Naive thymus-derived CD8-positive, alpha-beta T cell (primary cell): ENCODE results near the gene PRKCSH. TPM values are rescaled to one million over a fixed set of nuclear protein-coding genes. Genes with fewer than 3 reads are reported as not detected.
A peak's percentile ranks its signal among the peaks of the same experiment; 100 is the strongest.

ENCODE experiments used
- ATAC-seq, 2 donors: fragments of 150-1000 bp; cut with Tn5 transposase in 1 of 2; sonication (Bioruptor Pico), chemical (Tn5 transposase) in 1 of 2; 1 replicate in 1 of 2; 2 replicates in 1 of 2; pipeline ENCODE4 v1.10.0; 2021; ENCODE audit warnings: mild to moderate bottlenecking in 2 of 2, moderate library complexity in 2 of 2
- POLR2A ChIA-PET: fragments of 350-600 bp; sonication (Branson Sonifier 250); formaldehyde crosslinking; loops from one replicate; lab custom pipeline; 2021; ENCODE audit warnings: antibody characterized with exemption; lab: Charles Lee
- DNase-seq, 10 donors: peaks; one replicate each; pipeline versions ENCODE4 v3.0.0 to v3.0.0-alpha.2; 2020 to 2022
- H3K27ac Mint-ChIP-seq, 10 donors: one replicate each; pipeline ENCODE4 v1.8.0; 2020 to 2022; ENCODE audit warnings: mild to moderate bottlenecking in 10 of 10, mixed read lengths in 10 of 10, moderate library complexity in 4 of 10, inconsistent platforms in 1 of 10
- H3K27me3 Mint-ChIP-seq, 5 donors: one replicate each; pipeline ENCODE4 v1.8.0; 2021 to 2022; ENCODE audit warnings: mixed read lengths in 5 of 5
- H3K36me3 Mint-ChIP-seq, 3 donors: one replicate each; pipeline ENCODE4 v1.8.0; 2020 to 2022; ENCODE audit warnings: mixed read lengths in 3 of 3, mild to moderate bottlenecking in 2 of 3, inconsistent platforms in 1 of 3
- H3K4me1 Mint-ChIP-seq, 4 donors: one replicate each; pipeline ENCODE4 v1.8.0; 2021 to 2022; ENCODE audit warnings: mixed read lengths in 4 of 4
- H3K4me3 Mint-ChIP-seq, 10 donors: one replicate each; pipeline ENCODE4 v1.8.0; 2020 to 2022; ENCODE audit warnings: mild to moderate bottlenecking in 10 of 10, mixed read lengths in 10 of 10, moderate library complexity in 6 of 10, inconsistent platforms in 1 of 10
- H3K9me3 Mint-ChIP-seq, 9 donors: one replicate each; pipeline ENCODE4 v1.8.0; 2020 to 2022; ENCODE audit warnings: mixed read lengths in 9 of 9, mild to moderate bottlenecking in 3 of 9, inconsistent platforms in 1 of 9, moderate library complexity in 1 of 9
- polyA plus RNA-seq, 3 donors: library from polyadenylated mRNA; unstranded; fragments of 300-500 nt; fragmentation: Illumina TruSeq; gene quantifications; one replicate each; pipeline ENCODE4 v1.2.3, GENCODE V29; 2021
- total RNA-seq, 8 experiments: library from RNA in 2 of 8; stranded (reverse) in 2 of 8; gene quantifications; one replicate each; pipeline ENCODE4 v1.2.3 and lab custom pipeline; 2021 to 2026

Gene PRKCSH
- total and polyA plus RNA-seq, 5 experiments from 2014 or later = 23.5 to 262 (median 58.7) TPM

DNA sequence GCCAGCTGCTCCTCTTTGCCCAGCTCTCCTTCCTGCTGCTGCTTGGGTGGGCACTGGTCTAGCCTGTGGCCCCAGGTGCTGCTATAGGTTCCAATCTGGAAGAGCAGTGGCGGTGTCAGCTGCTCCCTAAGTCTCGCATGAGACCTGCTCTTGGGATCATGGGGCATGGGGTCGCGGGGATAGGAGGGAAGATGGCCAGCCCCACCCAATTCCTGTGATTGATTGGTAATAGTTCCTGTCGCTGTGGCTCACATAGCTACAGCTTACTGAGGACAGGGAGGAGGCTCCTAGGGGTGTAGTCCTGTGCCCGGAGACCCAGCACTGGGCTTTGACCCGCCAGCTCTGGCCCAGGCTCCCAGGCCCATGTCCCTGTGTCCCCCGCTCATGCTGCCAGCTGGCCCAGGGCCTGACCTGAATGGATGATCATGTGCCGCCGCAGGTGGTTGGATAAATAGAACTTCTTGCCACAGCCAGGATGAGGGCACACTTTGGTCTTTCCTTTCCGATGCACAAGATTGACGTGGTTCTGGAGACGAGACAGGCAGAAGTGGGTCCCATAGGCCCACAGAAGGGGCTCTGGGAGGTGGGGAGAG lies 49.9 kb downstream of the PRKCSH start:
- peaks cover 4 to 25% (median 15%) of the 10 kb centered on the region in 5 donors for H3K27me3 Mint-ChIP-seq
- peak overlapping the region in 1 of 10 donors; percentile 83 for H3K27ac Mint-ChIP-seq
- H3K9me3 Mint-ChIP-seq = no peaks in the 10 kb centered on the region
- POLR2A ChIA-PET = no interaction called here
- no peak overlapping the region for H3K4me3 Mint-ChIP-seq
- no peak for ATAC-seq
- DNase-seq = no peak
- peaks cover 0 to 32% (median 4%) of the 10 kb centered on the region in 3 donors for H3K36me3 Mint-ChIP-seq
- H3K4me1 Mint-ChIP-seq = peaks cover 10 to 21% (median 16%) of the 10 kb centered on the region in 4 donors

DNA sequence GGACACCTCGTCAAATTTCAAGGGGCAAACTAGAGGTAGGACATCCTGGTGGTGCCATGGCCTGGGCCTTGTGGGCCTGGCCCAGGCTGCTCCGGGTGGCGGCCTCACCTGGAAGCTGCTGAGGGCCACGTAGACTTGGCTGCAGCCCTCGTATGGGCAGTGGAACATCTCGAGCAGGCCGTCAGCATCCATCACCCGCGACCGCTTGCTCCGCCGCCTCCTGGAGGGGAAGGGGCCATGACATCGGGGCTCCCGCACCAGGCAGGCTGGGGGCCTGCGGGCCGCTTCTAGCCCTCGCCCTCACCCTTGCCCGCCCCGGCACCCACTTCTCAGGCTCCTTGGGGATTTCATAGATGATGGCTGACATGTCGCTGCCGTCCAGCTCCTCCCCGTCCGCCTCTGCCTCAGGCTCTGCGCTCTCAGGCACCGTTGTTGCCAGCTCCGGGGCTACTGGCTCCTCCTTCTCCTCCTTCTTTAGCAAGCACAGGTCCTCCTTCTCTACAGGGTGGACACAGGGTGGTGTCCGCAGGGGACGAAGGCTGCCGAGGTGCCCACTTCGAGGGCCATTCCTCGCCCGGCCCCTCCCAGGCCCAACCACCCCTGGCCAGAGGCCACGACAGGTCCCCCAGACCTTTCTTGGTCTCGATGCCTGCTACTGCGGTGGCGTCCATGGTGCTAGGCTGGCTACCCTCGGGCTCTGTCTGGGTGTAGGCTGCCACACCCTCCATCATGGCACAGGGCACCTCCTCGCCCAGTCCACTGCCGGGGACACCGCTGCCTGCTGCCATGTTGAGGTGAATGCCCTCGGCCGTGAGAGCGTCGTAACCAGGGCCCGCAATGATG lies 51.4 kb downstream of the PRKCSH start:
- POLR2A ChIA-PET = no interaction called here

DNA sequence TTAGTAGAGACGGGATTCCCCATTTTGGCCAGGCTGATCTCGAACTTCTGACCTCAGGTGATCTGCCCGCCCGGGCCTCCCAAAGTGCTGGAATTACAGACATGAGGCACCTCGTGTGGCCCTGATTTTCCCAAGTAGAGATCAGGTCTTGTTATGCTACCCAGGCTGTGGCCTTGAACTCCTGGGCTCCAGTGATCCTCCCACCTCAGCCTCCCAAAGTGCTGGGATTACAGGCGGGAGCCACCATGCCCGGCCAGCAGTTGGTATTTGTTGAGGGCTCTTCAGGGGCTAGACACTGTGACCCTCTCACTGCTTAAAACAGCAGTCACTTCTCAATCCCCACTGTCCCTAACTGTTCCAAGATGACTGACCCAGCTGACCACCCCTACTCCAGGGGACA lies 53.9 kb downstream of the PRKCSH start:
- H3K4me3 Mint-ChIP-seq = peak overlapping the region in 1 of 10 donors; percentile 14
- DNase-seq (no peak), ATAC-seq (no peak)
- H3K9me3 Mint-ChIP-seq = peaks cover 0 to 2% (median 0%) of the 10 kb centered on the region in 9 donors
- POLR2A ChIA-PET = no interaction called here
- H3K27ac Mint-ChIP-seq = peak overlapping the region in 1 of 10 donors; percentile 43
- peaks cover 0 to 34% (median 6%) of the 10 kb centered on the region in 3 donors for H3K36me3 Mint-ChIP-seq
- peaks cover 0 to 1% (median 0%) of the 10 kb centered on the region in 4 donors for H3K4me1 Mint-ChIP-seq
- H3K27me3 Mint-ChIP-seq = no peaks in the 10 kb centered on the region

More for the DNA sequence above, 51.4 kb downstream of the PRKCSH start:
- DNase-seq (no peak), ATAC-seq (no peak)
- H3K9me3 Mint-ChIP-seq = peaks cover 0 to 2% (median 0%) of the 10 kb centered on the region in 9 donors
- peaks cover 0 to 14% (median 6%) of the 10 kb centered on the region in 5 donors for H3K27me3 Mint-ChIP-seq
- no peak overlapping the region for H3K4me3 Mint-ChIP-seq
- H3K36me3 Mint-ChIP-seq = peaks cover 0 to 39% (median 9%) of the 10 kb centered on the region in 3 donors
- H3K4me1 Mint-ChIP-seq = peaks cover 4 to 13% (median 9%) of the 10 kb centered on the region in 4 donors
- H3K27ac Mint-ChIP-seq = peak overlapping the region in 1 of 10 donors; percentile 41

DNA sequence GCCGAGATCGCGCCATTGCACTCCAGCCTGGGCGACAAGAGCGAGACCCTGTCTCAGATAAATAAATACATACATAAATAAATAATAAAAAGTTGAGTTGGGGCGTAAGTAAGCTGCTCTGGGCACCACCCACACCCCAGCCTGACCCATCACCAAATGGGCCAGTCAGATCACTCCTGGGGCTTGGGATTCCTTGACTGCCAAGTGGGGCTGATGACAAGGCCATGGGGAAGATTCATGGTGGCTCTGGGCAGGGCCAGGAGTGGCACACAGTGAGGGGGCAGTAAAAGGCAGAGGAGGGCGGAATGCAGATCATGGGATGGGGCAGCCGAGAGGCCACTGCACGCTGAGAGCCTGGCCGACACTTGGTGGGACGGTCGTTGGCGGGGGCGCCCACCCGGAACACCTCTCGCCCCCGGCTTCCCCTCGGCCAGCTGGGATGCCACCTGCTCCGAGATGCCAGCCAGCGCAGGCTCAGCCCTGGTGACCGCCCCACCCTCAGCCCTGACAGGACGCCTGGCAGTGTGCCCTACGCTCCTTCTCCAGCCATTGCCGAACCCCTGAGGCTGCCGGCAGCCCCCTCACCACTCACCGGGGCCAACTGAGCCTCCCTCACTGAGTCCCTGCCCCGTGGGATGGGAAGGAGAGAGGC lies 59.3 kb downstream of the PRKCSH start:
- Mint-ChIP-seq H3K36me3 (peaks cover 0 to 18% (median 12%) of the 10 kb centered on the region in 3 donors), H3K9me3 (peaks cover 0 to 2% (median 0%) of the 10 kb centered on the region in 9 donors), H3K27ac (no peak overlapping the region), H3K27me3 (no peaks in the 10 kb centered on the region), H3K4me1 (peaks cover 0 to 2% (median 0%) of the 10 kb centered on the region in 4 donors), H3K4me3 (no peak overlapping the region)
- DNase-seq (no peak), ATAC-seq (no peak)
- POLR2A ChIA-PET = interaction anchor here (1.3 kb wide), 1 partner anchor 12 kb away, joined by 3 read pairs; no protein-coding TSS in a partner anchor

DNA sequence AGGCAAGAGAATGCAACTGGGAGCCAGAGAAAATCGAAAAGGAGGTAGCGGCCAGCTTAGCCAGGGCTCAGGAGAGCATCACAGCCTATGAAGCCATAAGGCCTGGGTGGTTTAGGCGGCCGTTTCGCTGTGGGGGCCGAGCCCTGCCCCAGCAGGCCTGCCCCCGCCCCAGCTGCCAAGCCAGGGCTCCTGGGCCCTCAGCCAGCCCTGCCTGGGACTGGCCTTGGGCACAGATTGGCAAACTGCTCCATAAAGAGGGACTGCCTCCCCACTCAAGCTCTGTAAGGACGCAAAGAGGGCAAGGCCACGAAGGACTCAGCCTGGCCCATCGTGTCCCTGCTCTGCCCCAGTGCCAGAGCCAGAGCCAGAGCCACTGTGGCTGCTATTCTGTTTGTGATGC lies 60.0 kb downstream of the PRKCSH start:
- DNase-seq = no peak
- H3K4me1 Mint-ChIP-seq = peaks cover 0 to 2% (median 0%) of the 10 kb centered on the region in 4 donors
- ATAC-seq = no peak
- peaks cover 0 to 2% (median 0%) of the 10 kb centered on the region in 9 donors for H3K9me3 Mint-ChIP-seq
- no peak overlapping the region for H3K4me3 Mint-ChIP-seq
- no peaks in the 10 kb centered on the region for H3K27me3 Mint-ChIP-seq
- POLR2A ChIA-PET = interaction anchor here (0.6 to 1.3 kb wide), 2 partner anchors 11 to 1047 kb away, joined by 3 read pairs; no protein-coding TSS in a partner anchor
- H3K36me3 Mint-ChIP-seq = peaks cover 0 to 13% (median 12%) of the 10 kb centered on the region in 3 donors
- H3K27ac Mint-ChIP-seq = no peak overlapping the region

DNA sequence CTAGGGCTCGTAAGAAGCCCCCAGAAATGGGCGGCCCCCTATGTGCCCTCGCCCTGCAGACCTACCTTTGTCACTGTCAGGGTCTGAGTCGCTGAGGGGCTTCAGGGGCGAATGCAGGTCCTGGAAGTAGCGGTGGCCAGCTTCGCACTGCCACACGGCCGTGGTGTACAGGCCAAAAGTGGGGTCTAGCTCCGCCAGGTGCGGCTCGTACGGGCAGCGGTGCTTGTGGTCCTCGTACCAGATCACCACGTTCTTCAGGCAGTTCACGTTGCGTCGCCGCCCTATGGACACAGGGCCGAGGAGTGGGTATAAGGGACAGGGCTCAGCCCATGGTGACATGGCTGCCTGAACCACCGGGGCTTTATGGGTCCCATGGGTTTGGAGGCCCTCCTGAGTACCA lies 60.5 kb downstream of the PRKCSH start:
- H3K9me3 Mint-ChIP-seq = peaks cover 0 to under 1% (median 0%) of the 10 kb centered on the region in 9 donors
- ATAC-seq = no peak
- H3K36me3 Mint-ChIP-seq = peaks cover 0 to 11% (median 9%) of the 10 kb centered on the region in 3 donors
- H3K4me1 Mint-ChIP-seq = peaks cover 0 to 3% (median 0%) of the 10 kb centered on the region in 4 donors
- H3K27ac Mint-ChIP-seq = no peak overlapping the region
- H3K4me3 Mint-ChIP-seq = no peak overlapping the region
- no peak for DNase-seq
- POLR2A ChIA-PET = interaction anchor here (0.6 to 1.3 kb wide), 2 partner anchors 11 to 1048 kb away, joined by 3 read pairs; no protein-coding TSS in a partner anchor
- H3K27me3 Mint-ChIP-seq = no peaks in the 10 kb centered on the region

DNA sequence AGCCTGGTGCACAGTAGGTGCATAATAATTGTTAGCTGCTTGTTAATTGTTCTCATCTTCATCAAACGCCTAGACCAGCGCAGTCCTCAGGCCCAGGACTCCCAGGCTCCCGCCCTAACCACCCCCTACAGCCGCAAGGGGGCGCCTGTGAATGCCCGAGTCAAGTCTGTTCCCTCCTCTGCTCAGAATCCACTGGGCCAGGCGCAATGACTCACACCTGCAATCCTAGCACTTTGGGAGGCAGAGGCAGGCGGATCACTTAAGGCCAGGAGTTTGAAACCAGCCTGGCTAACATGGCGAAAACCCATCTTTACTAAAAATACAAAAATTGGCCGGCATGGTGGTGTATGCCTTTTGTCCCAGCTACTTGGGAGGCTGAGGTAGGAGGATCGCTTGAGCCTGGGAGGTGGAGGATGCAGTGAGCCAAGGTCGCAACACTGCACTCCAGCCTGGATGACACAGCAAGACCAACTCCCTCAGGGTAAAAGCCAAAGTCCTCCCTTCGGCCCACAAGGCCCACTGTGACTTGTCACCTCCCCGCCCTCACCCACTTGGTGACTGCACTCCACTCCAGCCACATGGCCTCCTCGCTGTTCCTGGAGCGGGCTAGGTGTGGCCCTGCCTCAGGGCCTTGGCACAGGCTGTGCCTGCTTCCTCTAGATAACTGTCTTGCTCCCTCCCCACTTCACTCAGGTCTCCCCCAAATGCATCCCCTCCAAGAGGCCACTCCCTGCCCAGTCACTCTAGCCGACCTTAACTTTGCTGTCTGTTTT lies 61.1 kb downstream of the PRKCSH start:
- POLR2A ChIA-PET = interaction anchor here (1.3 kb wide), 1 partner anchor 10 kb away, joined by 3 read pairs; no protein-coding TSS in a partner anchor
- peak; percentile 65 to 84 for ATAC-seq
- Mint-ChIP-seq H3K27ac (no peak overlapping the region), H3K4me1 (peaks cover 0 to 4% (median 0%) of the 10 kb centered on the region in 4 donors), H3K4me3 (no peak overlapping the region), H3K36me3 (peaks cover 0 to 11% (median 10%) of the 10 kb centered on the region in 3 donors), H3K9me3 (no peaks in the 10 kb centered on the region), H3K27me3 (no peaks in the 10 kb centered on the region)
- peak; percentile 34 to 78 (median 56) for DNase-seq

DNA sequence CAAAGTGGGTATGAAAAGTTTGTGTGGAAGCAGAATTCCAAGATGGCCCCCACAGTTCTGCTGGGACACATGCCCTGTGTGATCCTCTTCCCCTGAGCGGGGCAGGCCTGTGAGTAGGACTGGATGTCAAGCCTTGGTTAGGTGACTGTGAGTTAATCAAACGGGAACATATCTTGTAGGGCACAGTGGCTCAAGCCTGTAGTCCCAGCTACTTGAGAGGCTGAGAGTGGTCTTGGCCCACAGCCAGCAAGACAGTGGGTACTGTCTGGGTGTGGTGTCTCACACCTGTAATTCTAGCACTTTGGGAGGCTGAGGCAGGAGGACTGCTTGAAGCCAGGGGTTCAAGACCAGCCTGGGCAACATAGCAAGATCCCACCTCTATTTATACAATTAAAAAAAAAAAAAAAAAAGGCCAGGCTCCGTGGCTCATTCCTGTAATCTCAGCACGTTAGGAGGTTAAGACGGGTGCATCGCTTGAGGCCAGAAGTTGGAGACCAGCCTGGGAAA lies 63.8 kb downstream of the PRKCSH start:
- no peaks in the 10 kb centered on the region for H3K27me3 Mint-ChIP-seq
- H3K9me3 Mint-ChIP-seq = no peaks in the 10 kb centered on the region
- no peak overlapping the region for H3K27ac Mint-ChIP-seq
- H3K36me3 Mint-ChIP-seq = peaks cover 0 to 11% (median 10%) of the 10 kb centered on the region in 3 donors
- POLR2A ChIA-PET = interaction anchor here (0.7 kb wide), 1 partner anchor 568 kb away, joined by 3 read pairs; no protein-coding TSS in a partner anchor
- no peak overlapping the region for H3K4me3 Mint-ChIP-seq
- DNase-seq (no peak), ATAC-seq (no peak)
- peaks cover under 1 to 4% (median 1%) of the 10 kb centered on the region in 4 donors for H3K4me1 Mint-ChIP-seq

DNA sequence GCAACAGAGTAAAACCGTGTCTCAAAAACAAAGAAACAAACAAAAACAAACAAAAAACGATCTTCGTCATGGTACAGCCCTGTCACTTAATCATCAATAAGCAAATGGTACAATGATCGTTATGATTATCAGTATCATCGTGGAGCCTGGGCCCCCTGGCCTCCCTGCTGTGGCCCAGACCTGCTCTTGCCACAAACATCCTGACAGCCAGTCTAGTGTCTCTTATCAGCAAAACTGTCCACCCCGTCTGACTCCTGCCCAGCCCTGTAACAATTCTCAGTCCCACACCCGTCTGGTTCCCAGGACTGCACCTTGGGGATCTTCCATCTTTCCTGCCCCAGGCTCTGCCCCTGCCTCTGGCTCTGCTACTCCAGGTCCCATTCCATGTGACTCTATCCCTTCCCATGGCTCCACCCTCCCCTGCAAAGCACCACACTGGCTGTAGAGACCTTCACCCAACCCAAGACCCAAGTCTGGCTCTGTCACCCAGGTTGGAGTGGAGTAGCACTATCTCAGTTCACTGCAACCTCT lies 64.5 kb downstream of the PRKCSH start:
- Mint-ChIP-seq H3K36me3 (peaks cover 0 to 9% (median 8%) of the 10 kb centered on the region in 3 donors), H3K4me3 (no peak overlapping the region), H3K9me3 (no peaks in the 10 kb centered on the region), H3K4me1 (peaks cover 7 to 9% (median 7%) of the 10 kb centered on the region in 4 donors), H3K27me3 (no peaks in the 10 kb centered on the region), H3K27ac (no peak overlapping the region)
- DNase-seq = no peak
- POLR2A ChIA-PET = interaction anchor here (0.7 kb wide), 1 partner anchor 568 kb away, joined by 3 read pairs; no protein-coding TSS in a partner anchor
- ATAC-seq = no peak
